GM12872 (cell line): ENCODE results near the gene NFYC.

Experiments used
- TF ChIP-seq, protein P1 (sequence below): IDR thresholded peaks from 3 replicates; pipeline ENCODE4 v1.5.1; 2011; ENCODE audit warnings: low read depth, mild to moderate bottlenecking, low read length, moderate library complexity; ENCODE audit not compliant: insufficient read depth

NFYC gene

DNA sequence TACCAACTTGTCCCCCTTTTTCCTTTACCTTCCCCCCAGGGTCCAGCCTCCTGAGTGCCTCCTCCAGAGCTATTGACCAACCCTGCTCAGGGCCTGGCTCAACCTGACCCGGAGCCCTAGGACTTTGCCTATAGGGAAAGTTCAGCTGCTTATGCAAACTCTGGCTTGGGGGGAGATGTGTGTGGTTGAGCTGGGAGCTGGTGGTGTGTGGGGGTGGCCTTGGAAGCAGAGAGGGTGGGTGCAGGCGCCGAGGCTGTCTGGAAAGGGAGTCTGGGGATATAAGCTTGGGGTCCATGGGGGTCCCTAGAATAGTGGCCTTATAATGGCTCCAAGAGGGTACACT is 106.1 kb downstream of the NFYC start:
- TF ChIP-seq, protein P1, sequence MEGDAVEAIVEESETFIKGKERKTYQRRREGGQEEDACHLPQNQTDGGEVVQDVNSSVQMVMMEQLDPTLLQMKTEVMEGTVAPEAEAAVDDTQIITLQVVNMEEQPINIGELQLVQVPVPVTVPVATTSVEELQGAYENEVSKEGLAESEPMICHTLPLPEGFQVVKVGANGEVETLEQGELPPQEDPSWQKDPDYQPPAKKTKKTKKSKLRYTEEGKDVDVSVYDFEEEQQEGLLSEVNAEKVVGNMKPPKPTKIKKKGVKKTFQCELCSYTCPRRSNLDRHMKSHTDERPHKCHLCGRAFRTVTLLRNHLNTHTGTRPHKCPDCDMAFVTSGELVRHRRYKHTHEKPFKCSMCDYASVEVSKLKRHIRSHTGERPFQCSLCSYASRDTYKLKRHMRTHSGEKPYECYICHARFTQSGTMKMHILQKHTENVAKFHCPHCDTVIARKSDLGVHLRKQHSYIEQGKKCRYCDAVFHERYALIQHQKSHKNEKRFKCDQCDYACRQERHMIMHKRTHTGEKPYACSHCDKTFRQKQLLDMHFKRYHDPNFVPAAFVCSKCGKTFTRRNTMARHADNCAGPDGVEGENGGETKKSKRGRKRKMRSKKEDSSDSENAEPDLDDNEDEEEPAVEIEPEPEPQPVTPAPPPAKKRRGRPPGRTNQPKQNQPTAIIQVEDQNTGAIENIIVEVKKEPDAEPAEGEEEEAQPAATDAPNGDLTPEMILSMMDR, result no peak

DNA sequence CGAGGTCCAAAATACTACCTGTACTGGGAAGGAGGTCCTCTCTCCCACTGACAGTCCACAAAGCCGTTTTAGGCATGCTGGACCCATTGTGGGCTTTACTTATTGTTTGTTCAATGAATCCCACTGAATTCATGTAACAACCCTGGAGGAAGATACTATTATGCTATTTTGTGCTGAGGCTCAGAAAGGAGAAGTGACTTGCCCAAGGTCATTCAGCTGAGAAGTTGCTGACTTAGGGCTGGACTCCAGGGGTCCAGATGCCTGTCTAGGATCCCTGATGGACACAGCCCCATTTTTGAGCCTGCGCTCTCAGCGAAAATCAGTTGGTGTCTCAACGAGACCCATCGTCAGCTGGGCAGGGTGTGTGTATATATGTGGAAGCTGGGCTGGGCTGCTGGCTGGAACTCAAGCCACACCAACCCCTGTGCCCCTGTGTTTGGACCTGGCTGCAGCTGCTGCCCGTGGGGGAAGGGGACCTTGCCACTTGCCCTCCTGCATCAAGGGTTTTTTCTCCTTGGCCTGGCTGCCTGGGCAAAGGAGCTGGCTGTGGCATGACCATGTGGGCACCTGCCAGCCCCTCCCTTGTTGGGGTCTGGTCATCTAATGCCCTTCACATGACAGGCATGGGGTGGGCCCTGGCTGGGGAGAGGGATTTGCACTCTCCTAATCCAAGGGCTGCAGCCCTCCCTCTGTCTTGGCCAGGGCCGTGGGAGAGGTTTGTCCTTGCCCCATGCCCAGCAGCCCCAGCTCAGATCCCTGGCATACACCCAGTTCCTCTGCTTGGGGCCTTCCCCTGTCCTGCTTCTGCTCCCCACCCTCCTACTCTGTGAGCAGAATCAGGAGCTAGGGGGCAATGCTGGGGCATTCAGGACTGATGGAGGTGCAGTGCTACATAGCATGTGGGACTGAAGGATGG is 107.1 kb downstream of the NFYC start:
- TF ChIP-seq, protein P1, result no peak

- TF ChIP-seq, protein P1, result no peak
These were observed 107.9 kb downstream of the NFYC start for GRCh38 chr1:40799351-40799867.

DNA sequence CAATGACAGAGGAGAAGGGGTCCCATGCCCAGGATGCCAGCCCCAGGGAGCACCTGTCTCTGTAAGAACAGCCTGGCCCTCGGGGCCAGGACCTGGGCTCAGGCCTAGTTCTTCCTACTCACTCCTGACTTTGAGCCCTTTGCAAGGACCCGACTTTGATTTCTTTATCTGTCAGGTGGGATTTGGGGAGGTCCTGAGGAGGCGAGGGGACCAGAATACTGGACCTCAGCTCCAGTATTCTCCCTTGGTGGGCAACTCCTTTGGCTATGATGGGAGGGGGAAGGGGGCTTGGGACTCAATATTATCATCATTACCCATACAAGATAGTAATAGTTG is 110.2 kb downstream of the NFYC start:
- TF ChIP-seq, protein P1, result no peak

DNA sequence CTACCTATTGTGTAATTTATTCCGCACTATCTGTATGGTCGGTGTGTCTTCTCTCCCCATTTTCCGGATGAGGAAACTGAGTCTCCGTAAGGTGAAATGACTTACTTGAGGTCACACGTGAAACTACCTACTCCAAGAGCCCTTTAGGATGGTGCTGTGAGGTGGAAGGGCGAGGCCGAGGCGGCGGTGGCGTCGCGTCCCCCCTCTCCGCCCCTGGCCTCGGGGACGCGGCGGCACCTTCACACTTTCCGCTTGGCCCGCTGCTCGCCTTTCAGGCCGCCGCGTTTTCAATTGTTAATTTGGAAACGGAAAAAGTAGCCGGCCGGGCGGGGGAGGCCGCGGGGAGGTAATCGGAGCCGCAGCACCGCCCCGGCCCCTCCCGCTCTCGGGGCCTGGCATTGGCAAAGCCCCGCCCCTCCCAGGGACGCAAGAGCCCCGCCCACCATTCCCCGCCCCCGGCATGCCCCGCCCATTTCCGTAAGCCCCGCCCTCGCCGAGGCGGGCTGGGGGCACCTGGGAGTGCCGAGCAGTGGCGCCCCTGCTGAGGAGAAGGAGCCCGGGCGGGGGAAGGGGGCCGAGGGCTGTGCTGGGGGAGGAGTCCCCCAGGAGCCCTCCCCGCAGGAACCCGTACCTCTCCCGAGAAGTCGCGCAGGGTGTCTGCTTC is 110.7 kb downstream of the NFYC start:
- TF ChIP-seq, protein P1, result no peak

DNA sequence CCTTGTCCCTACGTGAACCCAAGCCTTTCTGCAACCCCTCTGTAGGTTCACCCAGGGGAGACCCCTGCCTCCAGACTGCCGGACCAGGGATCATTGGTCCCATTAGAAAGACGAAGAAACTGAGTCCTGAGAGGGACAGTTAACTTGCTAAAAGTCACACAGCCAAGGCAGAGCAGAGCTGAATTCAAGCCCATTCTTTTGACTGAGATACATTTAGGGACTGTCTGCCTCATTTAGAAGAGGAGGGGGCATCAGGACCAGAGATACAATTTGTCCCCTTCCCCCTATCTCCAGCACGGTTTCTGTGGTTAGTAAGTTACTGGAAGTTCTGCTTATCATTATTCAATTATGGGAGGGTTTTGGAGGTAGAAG is 111.2 kb downstream of the NFYC start:
- TF ChIP-seq, protein P1, result no peak

GRCh38 chr1:40803447-40803846 is 111.9 kb downstream of the NFYC start:
- TF ChIP-seq, protein P1, result no peak
